SW480 (cell line): ENCODE data around the gene KCNA4.
"Not testable (repeated sequence)": the region's sequence is repeated elsewhere in the genome, so short reads cannot be mapped to it uniquely, and the experiment has no call there.

Experiments used
- DNase-seq: peaks from one replicate; pipeline ENCODE4 v3.0.0-alpha.2; 2016; ENCODE audit warnings: low spot score

Gene KCNA4

GRCh38 chr11:29996016-29996415 is 20.8 kb downstream of the KCNA4 start:
- no peak for DNase-seq

GRCh38 chr11:29989174-29989970 is 27.5 kb downstream of the KCNA4 start:
- DNase-seq = no peak

GRCh38 chr11:29985248-29985647 is 31.6 kb downstream of the KCNA4 start:
- DNase-seq = no peak

- DNase-seq = no peak
Observed at GRCh38 chr11:29984544-29984943, 32.3 kb downstream of the KCNA4 start.

GRCh38 chr11:29978549-29978948 is 38.3 kb downstream of the KCNA4 start:
- DNase-seq = no peak

- DNase-seq = not testable (repeated sequence)
Observed at GRCh38 chr11:29975580-29975979, 41.2 kb downstream of the KCNA4 start.

- DNase-seq = no peak
Observed at GRCh38 chr11:29963796-29964195, 53.0 kb downstream of the KCNA4 start.

- DNase-seq = no peak
Observed at GRCh38 chr11:29963036-29963435, 53.8 kb downstream of the KCNA4 start.

GRCh38 chr11:29962243-29962642 is 54.6 kb downstream of the KCNA4 start:
- no peak for DNase-seq
